Caco-2 (cell line): ENCODE data around the gene COPZ1. TPM values are rescaled to one million over a fixed set of nuclear protein-coding genes. Genes with fewer than 3 reads are reported as not detected.

Experiments used
- BruUV-seq: library from RNA; stranded (reverse); fragments of 400-500 nt; replicated peaks from 2 replicates; lab custom pipeline; 2021; lab: Mats Ljungman, UMichigan
- CTCF ChIA-PET: fragments of 300-600 bp; sonication (Branson Sonifier 250); formaldehyde crosslinking; loops from one replicate; lab custom pipeline; 2022; ENCODE audit warnings: antibody characterized with exemption; lab: Charles Lee
- POLR2A ChIA-PET: fragments of 300-600 bp; sonication (Branson Sonifier 250); formaldehyde crosslinking; loops from one replicate; lab custom pipeline; 2022; ENCODE audit warnings: antibody characterized with exemption; lab: Charles Lee
- DNase-seq, 2 experiments: peaks; one replicate each; pipeline versions ENCODE4 v3.0.0 to v3.0.0-alpha.2; 2020 to 2022
- H3K27me3 ChIP-seq: replicated peaks from 2 replicates; pipeline ENCODE4 v1.6.0; 2011; ENCODE audit warnings: low read length; ENCODE audit not compliant: control insufficient read depth, insufficient read depth
- H3K36me3 ChIP-seq: 2 replicates; pipeline ENCODE4 v1.5.1; 2011; ENCODE audit warnings: low read length; ENCODE audit not compliant: control insufficient read depth, insufficient read depth
- H3K4me1 ChIP-seq: fragments of 250-450 bp; sonication (Bioruptor Pico); 2 replicates; pipeline ENCODE4 v1.5.1; 2020; ENCODE audit warnings: mild to moderate bottlenecking
- H3K4me3 ChIP-seq: 2 replicates; pipeline ENCODE4 v1.5.1; 2011; ENCODE audit warnings: low read depth, mild to moderate bottlenecking, control low read depth, low read length
- H3K9me3 ChIP-seq: fragments of 250-450 bp; sonication (Bioruptor Pico); 2 replicates; pipeline ENCODE4 v1.5.1; 2020; ENCODE audit warnings: mild to moderate bottlenecking, moderate library complexity
- H3K27ac Mint-ChIP-seq: one replicate; pipeline ENCODE4 v1.8.0; 2022; ENCODE audit warnings: mixed read lengths; ENCODE audit not compliant: unreplicated experiment
- H3K27me3 Mint-ChIP-seq: one replicate; pipeline ENCODE4 v1.8.0; 2022; ENCODE audit warnings: mixed read lengths; ENCODE audit not compliant: insufficient read depth, unreplicated experiment
- H3K36me3 Mint-ChIP-seq: one replicate; pipeline ENCODE4 v1.8.0; 2022; ENCODE audit warnings: mild to moderate bottlenecking, mixed read lengths; ENCODE audit not compliant: insufficient read depth, unreplicated experiment
- H3K4me1 Mint-ChIP-seq: one replicate; pipeline ENCODE4 v1.8.0; 2022; ENCODE audit warnings: low read depth, mixed read lengths; ENCODE audit not compliant: unreplicated experiment
- H3K4me3 Mint-ChIP-seq: one replicate; pipeline ENCODE4 v1.8.0; 2022; ENCODE audit warnings: mild to moderate bottlenecking, moderate library complexity, mixed read lengths; ENCODE audit not compliant: unreplicated experiment
- H3K9me3 Mint-ChIP-seq: one replicate; pipeline ENCODE4 v1.8.0; 2022; ENCODE audit warnings: mixed read lengths; ENCODE audit not compliant: unreplicated experiment
- CTCF ChIP-seq, 2 experiments: fragments of 200-600 bp in 1 of 2; IDR thresholded peaks; 1 replicate in 1 of 2; 2 replicates in 1 of 2; pipeline versions ENCODE4 v1.5.1 to v1.8.0; 2011 to 2022; ENCODE audit warnings: antibody characterized with exemption in 1 of 2, control low read depth in 1 of 2, inconsistent platforms in 1 of 2, low read depth in 1 of 2, low read length in 1 of 2, mild to moderate bottlenecking in 1 of 2, moderate library complexity in 1 of 2; ENCODE audit not compliant: insufficient read depth in 1 of 2, severe bottlenecking in 1 of 2, unreplicated experiment in 1 of 2
- intact Hi-C: fragments of 100-400 bp; cut with micrococcal nuclease; formaldehyde crosslinking; loops from one replicate; pipeline ENCODE4 v1.10.0; 2022; ENCODE audit not compliant: unreplicated experiment
- total RNA-seq: library from RNA; stranded (reverse); gene quantifications from 2 replicates; pipeline ENCODE4 v1.2.3, GENCODE V29; 2022

COPZ1 gene
- total RNA-seq, 1 experiment from 2014 or later = 129 TPM

- Histone ChIP-seq H3K36me3 (no peaks in the 10 kb centered on the region), H3K9me3 (no peaks in the 10 kb centered on the region), H3K4me3 (no peak within 1 kb of the TSS), H3K27me3 (no peaks in the 10 kb centered on the region), H3K4me1 (peaks cover 27% of the 10 kb centered on the region)
- peaks cover 13% of the 10 kb centered on the region for H3K36me3 Mint-ChIP-seq
- intact Hi-C loops = no loop called here
- no peak within 1 kb of the TSS for H3K27ac Mint-ChIP-seq
- TF ChIP-seq CTCF (IDR thresholded peaks at IDR 0.05; ENCODE audit: insufficient read depth in 1 of 2, low read depth in 1 of 2, low read length in 1 of 2, severe bottlenecking in 1 of 2, unreplicated experiment in 1 of 2) = no peak
- ChIA-PET CTCF (interaction anchor here (1.3 to 1.5 kb wide), 2 partner anchors 15 to 47 kb away, joined by 4 read pairs; no protein-coding TSS in a partner anchor), POLR2A (no interaction called here)
- no peak within 1 kb of the TSS for H3K4me3 Mint-ChIP-seq
- H3K4me1 Mint-ChIP-seq = peaks cover 17% of the 10 kb centered on the region
- H3K27me3 Mint-ChIP-seq = no peaks in the 10 kb centered on the region
- DNase-seq = no peak
- no TSS peak for BruUV-seq
- H3K9me3 Mint-ChIP-seq = no peaks in the 10 kb centered on the region
These were observed 59.7 kb downstream of the COPZ1 start, which contains the start of gene ZNF385A for GRCh38 chr12:54384591-54385041. Gene ZNF385A (minus strand): TSS chr12:54384733. CDS start chr12:54384514, 219 bp downstream.

DNA sequence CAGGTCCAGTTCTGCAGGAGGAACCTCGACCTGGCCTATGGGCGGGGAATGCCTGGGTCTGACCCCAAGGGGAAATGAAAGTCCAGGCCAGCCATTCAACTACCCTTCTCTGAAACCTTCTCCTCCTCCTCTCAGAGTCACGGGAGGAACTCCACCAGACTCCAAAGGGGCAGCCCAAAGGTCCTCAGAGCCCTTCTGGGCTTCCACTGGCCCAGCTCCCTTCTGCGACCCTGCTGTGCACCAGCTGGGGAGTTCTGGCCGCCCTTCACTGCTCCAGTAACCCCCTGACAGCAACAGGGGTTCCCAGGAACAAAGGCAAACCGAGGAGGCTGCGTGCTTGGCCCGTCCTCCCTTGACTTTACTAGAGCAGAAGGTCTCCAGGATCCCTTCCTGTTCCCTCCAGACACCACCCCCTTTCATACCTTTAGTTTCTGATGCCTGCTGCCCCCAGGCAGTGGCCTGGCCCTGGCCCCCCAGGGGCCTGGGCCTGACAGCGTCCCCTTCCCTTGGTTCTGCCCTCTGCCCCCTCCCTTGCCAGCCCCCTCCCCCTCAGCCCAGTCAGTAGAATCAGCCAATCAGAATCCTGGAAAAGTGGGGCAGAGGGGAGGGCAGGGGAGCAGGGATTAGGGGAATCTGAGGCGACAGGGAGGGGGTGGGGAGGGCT, 60.5 kb downstream of the COPZ1 start:
- peaks cover 22% of the 10 kb centered on the region for H3K4me1 Mint-ChIP-seq
- no peaks in the 10 kb centered on the region for H3K9me3 ChIP-seq

More for the DNA sequence above, 60.5 kb downstream of the COPZ1 start:
- Mint-ChIP-seq H3K9me3 (no peaks in the 10 kb centered on the region), H3K36me3 (peaks cover 17% of the 10 kb centered on the region), H3K4me3 (no peak overlapping the region), H3K27ac (no peak overlapping the region), H3K27me3 (no peaks in the 10 kb centered on the region)
- TF ChIP-seq CTCF (IDR thresholded peaks at IDR 0.05; ENCODE audit: insufficient read depth in 1 of 2, low read depth in 1 of 2, low read length in 1 of 2, severe bottlenecking in 1 of 2, unreplicated experiment in 1 of 2) = no peak
- no TSS peak for BruUV-seq
- Histone ChIP-seq H3K36me3 (no peaks in the 10 kb centered on the region), H3K4me1 (peaks cover 34% of the 10 kb centered on the region), H3K4me3 (no peak overlapping the region), H3K27me3 (no peaks in the 10 kb centered on the region)
- ChIA-PET CTCF (interaction anchor here (1.5 to 3.2 kb wide), 2 partner anchors 14 to 48 kb away, joined by 4 to 18 read pairs; no protein-coding TSS in a partner anchor), POLR2A (no interaction called here)
- no peak for DNase-seq
- intact Hi-C loops = no loop called here
